Hepatocyte (in vitro differentiated cells): ENCODE measurements around the gene PRDM15. TPM values are rescaled to one million over a fixed set of nuclear protein-coding genes. Genes with fewer than 3 reads are reported as not detected.

ENCODE experiments used
- DNase-seq: peaks from one replicate; pipeline ENCODE4 v3.0.0-alpha.2; 2016; ENCODE audit warnings: low spot score
- H2AFZ ChIP-seq: fragments of 200-600 bp; sonication (generic); 2 replicates; pipeline ENCODE4 v1.6.0; 2016; ENCODE audit warnings: antibody characterized with exemption, mild to moderate bottlenecking
- H3K27ac ChIP-seq: fragments of 200-600 bp; sonication (generic); 2 replicates; pipeline ENCODE4 v1.5.1; 2016; ENCODE audit warnings: mild to moderate bottlenecking
- H3K27me3 ChIP-seq: fragments of 200-600 bp; sonication (generic); 2 replicates; pipeline ENCODE4 v1.6.1; 2016
- H3K36me3 ChIP-seq: fragments of 200-600 bp; sonication (generic); replicated peaks from 2 replicates; pipeline ENCODE4 v1.5.1; 2016; ENCODE audit warnings: low read depth; ENCODE audit not compliant: insufficient read depth
- H3K4me1 ChIP-seq: fragments of 200-600 bp; sonication (generic); 2 replicates; pipeline ENCODE4 v1.5.1; 2016; ENCODE audit warnings: mild to moderate bottlenecking, moderate library complexity; ENCODE audit not compliant: insufficient read depth
- H3K4me2 ChIP-seq: fragments of 200-600 bp; sonication (generic); 2 replicates; pipeline ENCODE4 v1.6.0; 2016
- H3K4me3 ChIP-seq: fragments of 200-600 bp; sonication (generic); 2 replicates; pipeline ENCODE4 v1.5.1; 2016; ENCODE audit warnings: mild to moderate bottlenecking
- H3K79me2 ChIP-seq: fragments of 200-600 bp; sonication (generic); 2 replicates; pipeline ENCODE4 v1.6.0; 2017; ENCODE audit warnings: mild to moderate bottlenecking
- H3K9me2 ChIP-seq: fragments of 200-600 bp; sonication (generic); replicated peaks from 2 replicates; pipeline ENCODE4 v1.6.0; 2017; ENCODE audit warnings: mild to moderate bottlenecking; ENCODE audit not compliant: insufficient read depth
- H3K9me3 ChIP-seq: fragments of 200-600 bp; sonication (generic); 2 replicates; pipeline ENCODE4 v1.5.1; 2016; ENCODE audit warnings: low read depth, mild to moderate bottlenecking
- H4K20me1 ChIP-seq: fragments of 200-600 bp; sonication (generic); 2 replicates; pipeline ENCODE4 v1.6.0; 2016; ENCODE audit warnings: mild to moderate bottlenecking; ENCODE audit not compliant: insufficient read depth, poor library complexity, severe bottlenecking
- EZH2 ChIP-seq: fragments of 200-600 bp; sonication (generic); IDR thresholded peaks from 2 replicates; pipeline ENCODE4 v1.6.1; 2016; ENCODE audit warnings: antibody characterized with exemption, mild to moderate bottlenecking, borderline replicate concordance
- EZH2phosphoT487 ChIP-seq: fragments of 200-600 bp; sonication (generic); IDR thresholded peaks from one replicate; pipeline ENCODE4 v1.6.1; 2018; ENCODE audit warnings: antibody characterized with exemption, mild to moderate bottlenecking, low read depth, moderate library complexity; ENCODE audit not compliant: unreplicated experiment, severe bottlenecking
- WGBS: methylation state at CpG from one replicate; pipeline ENCODE4 v1.1.6; 2016; ENCODE audit warnings: low lambda C conversion rate; ENCODE audit errors: missing lambda C conversion rate; 5-methylcytosine and 5-hydroxymethylcytosine counted together
- polyA plus RNA-seq: library from polyadenylated mRNA; unstranded; fragments of >200 nt; fragmentation: Nextera tagmentation; extraction: Ambion mirVana; gene quantifications from 2 replicates; pipeline ENCODE4 v1.2.1, GENCODE V29; 2016
- total RNA-seq: library from RNA; depleted of rRNA; stranded (reverse); fragments of >200 nt; gene quantifications from 2 replicates; pipeline ENCODE4 v1.2.3, GENCODE V29; 2014
- TF ChIP-seq, protein P1 (sequence below): fragments of 200-600 bp; sonication (generic); IDR thresholded peaks from 2 replicates; pipeline ENCODE4 v1.5.1; 2016; ENCODE audit warnings: antibody characterized with exemption, mild to moderate bottlenecking; ENCODE audit not compliant: poor library complexity

Gene PRDM15
- total and polyA plus RNA-seq, 2 experiments from 2014 or later = 3.0 to 4.7 TPM

DNA sequence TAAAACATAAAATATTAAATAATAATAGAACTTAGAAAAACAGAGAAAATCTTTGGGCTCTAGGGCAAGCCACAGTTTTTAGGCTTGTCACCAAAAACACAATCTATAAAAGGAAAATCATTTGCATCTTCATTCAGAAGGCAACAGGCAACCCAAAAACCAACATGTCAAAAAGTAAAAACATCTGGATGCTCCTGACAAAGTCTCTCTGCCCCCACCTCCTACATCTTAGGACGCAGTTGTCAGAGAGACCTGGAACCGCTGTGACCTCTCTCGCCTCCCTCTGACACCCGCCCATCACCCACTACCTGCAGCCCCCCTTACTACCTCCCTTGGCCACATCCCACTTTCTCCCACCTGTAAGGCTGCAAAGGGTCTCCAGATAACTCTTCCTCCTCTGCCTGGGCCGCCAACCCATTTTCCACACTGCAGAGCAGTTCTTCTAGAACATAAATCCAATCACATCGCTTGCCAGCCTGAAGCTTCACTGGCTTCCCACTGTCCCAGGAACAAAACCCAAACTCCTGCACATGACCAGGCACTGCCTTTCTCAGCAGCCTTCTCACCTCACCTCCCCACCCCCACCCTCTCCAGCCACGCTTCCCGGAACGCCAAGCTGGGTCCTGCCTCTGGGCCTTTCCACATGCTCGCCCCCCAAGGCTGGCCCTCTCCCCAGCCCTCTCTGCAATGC, 14.7 kb downstream of the PRDM15 start:
- no peaks in the 10 kb centered on the region for H3K27me3 ChIP-seq
- H3K27ac ChIP-seq = no peak overlapping the region
- no peaks in the 10 kb centered on the region for H4K20me1 ChIP-seq
- DNase-seq = no peak
- TF ChIP-seq, protein P1, sequence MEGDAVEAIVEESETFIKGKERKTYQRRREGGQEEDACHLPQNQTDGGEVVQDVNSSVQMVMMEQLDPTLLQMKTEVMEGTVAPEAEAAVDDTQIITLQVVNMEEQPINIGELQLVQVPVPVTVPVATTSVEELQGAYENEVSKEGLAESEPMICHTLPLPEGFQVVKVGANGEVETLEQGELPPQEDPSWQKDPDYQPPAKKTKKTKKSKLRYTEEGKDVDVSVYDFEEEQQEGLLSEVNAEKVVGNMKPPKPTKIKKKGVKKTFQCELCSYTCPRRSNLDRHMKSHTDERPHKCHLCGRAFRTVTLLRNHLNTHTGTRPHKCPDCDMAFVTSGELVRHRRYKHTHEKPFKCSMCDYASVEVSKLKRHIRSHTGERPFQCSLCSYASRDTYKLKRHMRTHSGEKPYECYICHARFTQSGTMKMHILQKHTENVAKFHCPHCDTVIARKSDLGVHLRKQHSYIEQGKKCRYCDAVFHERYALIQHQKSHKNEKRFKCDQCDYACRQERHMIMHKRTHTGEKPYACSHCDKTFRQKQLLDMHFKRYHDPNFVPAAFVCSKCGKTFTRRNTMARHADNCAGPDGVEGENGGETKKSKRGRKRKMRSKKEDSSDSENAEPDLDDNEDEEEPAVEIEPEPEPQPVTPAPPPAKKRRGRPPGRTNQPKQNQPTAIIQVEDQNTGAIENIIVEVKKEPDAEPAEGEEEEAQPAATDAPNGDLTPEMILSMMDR = no peak
- TF ChIP-seq EZH2phosphoT487 (no peak), EZH2 (no peak)
- WGBS = 96% methylated on average over 9 of the region's 10 CpGs
- H3K9me3 ChIP-seq = no peaks in the 10 kb centered on the region
- no peak overlapping the region for H3K4me2 ChIP-seq
- peaks cover 13% of the 10 kb centered on the region for H3K79me2 ChIP-seq
- H3K4me3 ChIP-seq = no peak overlapping the region
- H2AFZ ChIP-seq = no peak overlapping the region
- no peaks in the 10 kb centered on the region for H3K9me2 ChIP-seq
- H3K36me3 ChIP-seq = no peaks in the 10 kb centered on the region
- H3K4me1 ChIP-seq = no peaks in the 10 kb centered on the region

DNA sequence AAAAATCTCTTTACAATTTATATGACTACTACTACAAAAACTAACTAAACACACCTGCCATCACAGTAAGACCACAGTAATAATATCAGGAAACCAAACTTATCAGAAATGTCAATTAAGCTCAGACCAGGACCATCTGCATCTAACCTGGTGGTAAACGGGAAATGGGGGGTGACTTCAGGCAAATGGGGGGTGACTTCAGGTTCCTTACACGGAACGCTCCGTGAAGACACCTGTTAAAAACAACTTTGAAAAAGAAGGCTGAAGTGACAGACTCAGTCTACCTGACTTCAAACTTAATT, 15.8 kb downstream of the PRDM15 start:
- TF ChIP-seq EZH2phosphoT487 (no peak), EZH2 (no peak)
- 94% methylated on average over 4 of the region's 4 CpGs for WGBS
- H3K9me3 ChIP-seq = no peaks in the 10 kb centered on the region

DNA sequence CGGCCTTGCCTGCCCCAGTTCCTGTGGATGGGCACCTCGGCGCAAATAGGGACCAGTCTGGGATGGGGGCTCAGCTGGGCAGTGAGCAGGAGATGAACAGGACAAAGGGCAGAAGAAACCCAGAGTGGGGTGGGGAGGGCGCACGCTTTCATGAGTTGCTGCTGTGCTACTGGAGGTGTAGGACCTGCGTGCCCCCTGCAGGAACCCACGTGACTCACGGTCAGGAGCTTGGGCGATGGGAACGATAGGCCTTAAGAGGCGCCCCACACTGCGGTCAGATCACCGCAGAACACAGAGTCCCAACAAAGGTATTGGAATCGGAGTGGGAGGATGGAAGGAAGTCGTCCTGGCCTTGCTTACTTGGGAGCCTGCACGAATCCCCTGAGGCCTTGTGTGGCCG, 17.2 kb downstream of the PRDM15 start:
- TF ChIP-seq, protein P1 = no peak
- no peak for TF ChIP-seq EZH2
- no peak for TF ChIP-seq EZH2phosphoT487
- H3K4me3 ChIP-seq = no peak overlapping the region
- H3K9me2 ChIP-seq = no peaks in the 10 kb centered on the region
- H3K27me3 ChIP-seq = no peaks in the 10 kb centered on the region
- DNase-seq = no peak
- H2AFZ ChIP-seq = no peak overlapping the region
- no peaks in the 10 kb centered on the region for H4K20me1 ChIP-seq
- H3K4me2 ChIP-seq = no peak overlapping the region
- WGBS = 92% methylated on average over 17 of the region's 17 CpGs
- H3K4me1 ChIP-seq = no peaks in the 10 kb centered on the region
- no peaks in the 10 kb centered on the region for H3K36me3 ChIP-seq
- H3K79me2 ChIP-seq = peaks cover 13% of the 10 kb centered on the region
- H3K9me3 ChIP-seq = no peaks in the 10 kb centered on the region
- H3K27ac ChIP-seq = no peak overlapping the region

More for the DNA sequence above, 15.8 kb downstream of the PRDM15 start:
- no peaks in the 10 kb centered on the region for H3K27me3 ChIP-seq
- H3K27ac ChIP-seq = no peak overlapping the region
- peaks cover 13% of the 10 kb centered on the region for H3K79me2 ChIP-seq
- H3K4me1 ChIP-seq = no peaks in the 10 kb centered on the region
- H3K4me2 ChIP-seq = no peak overlapping the region
- DNase-seq = no peak
- no peak overlapping the region for H3K4me3 ChIP-seq
- H2AFZ ChIP-seq = no peak overlapping the region
- no peaks in the 10 kb centered on the region for H3K36me3 ChIP-seq
- H4K20me1 ChIP-seq = no peaks in the 10 kb centered on the region
- no peaks in the 10 kb centered on the region for H3K9me2 ChIP-seq

DNA sequence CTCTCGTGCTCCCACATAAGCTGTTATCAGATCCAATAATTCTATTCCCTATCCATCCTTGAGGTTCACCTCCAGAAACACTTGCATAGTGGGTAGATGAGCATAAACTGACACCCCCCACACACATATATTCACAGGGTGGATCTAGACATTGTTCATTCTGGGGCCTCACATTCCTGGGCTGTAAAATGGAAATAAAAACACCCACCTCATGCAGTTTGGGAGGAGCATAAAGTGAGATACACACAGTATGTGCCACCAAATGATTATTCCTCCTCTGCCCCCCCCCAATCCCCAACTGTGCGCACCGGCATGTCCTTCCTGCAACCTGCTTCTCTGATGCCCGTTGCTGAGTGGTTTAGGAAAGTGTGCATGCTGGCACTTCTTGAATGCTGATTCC, 17.9 kb downstream of the PRDM15 start:
- no peak for DNase-seq
- no peak overlapping the region for H3K4me3 ChIP-seq
- H3K9me2 ChIP-seq = no peaks in the 10 kb centered on the region
- H3K4me1 ChIP-seq = no peaks in the 10 kb centered on the region
- H3K27me3 ChIP-seq = no peaks in the 10 kb centered on the region
- WGBS = 79% methylated on average over 4 of the region's 4 CpGs
- TF ChIP-seq, protein P1 = no peak
- TF ChIP-seq EZH2phosphoT487 = no peak
- no peak for TF ChIP-seq EZH2
- no peaks in the 10 kb centered on the region for H3K9me3 ChIP-seq
- peaks cover 13% of the 10 kb centered on the region for H3K79me2 ChIP-seq
- H4K20me1 ChIP-seq = no peaks in the 10 kb centered on the region
- no peak overlapping the region for H2AFZ ChIP-seq
- H3K4me2 ChIP-seq = no peak overlapping the region
- H3K27ac ChIP-seq = no peak overlapping the region
- no peaks in the 10 kb centered on the region for H3K36me3 ChIP-seq
